Esophagus (tissue), 2 donors: Measurements from ENCODE around the gene KCNJ12. TPM values are rescaled to one million over a fixed set of nuclear protein-coding genes. Genes with fewer than 3 reads are reported as not detected.
"Not testable (repeated sequence)": the region's sequence is repeated elsewhere in the genome, so short reads cannot be mapped to it uniquely, and the experiment has no call there.

Experiments used
- H3K27ac ChIP-seq, 2 donors: one replicate each; pipeline ENCODE4 v1.5.1; 2013; ENCODE audit warnings: low read depth in 2 of 2, mild to moderate bottlenecking in 2 of 2, inconsistent platforms in 1 of 2, low read length in 1 of 2, moderate library complexity in 1 of 2
- H3K27me3 ChIP-seq, 2 donors: one replicate each; pipeline ENCODE4 v1.6.1; 2013; ENCODE audit warnings: low read length in 2 of 2, control low read depth in 1 of 2, mild to moderate bottlenecking in 1 of 2; ENCODE audit not compliant: insufficient read depth in 2 of 2, control insufficient read depth in 1 of 2
- H3K36me3 ChIP-seq, 2 donors: one replicate each; pipeline ENCODE4 v1.6.1; 2013; ENCODE audit warnings: low read length in 1 of 2; ENCODE audit not compliant: control insufficient read depth in 2 of 2, insufficient read depth in 2 of 2
- H3K4me1 ChIP-seq, 2 donors: one replicate each; pipeline ENCODE4 v1.6.1; 2013; ENCODE audit warnings: low read length in 1 of 2; ENCODE audit not compliant: control insufficient read depth in 2 of 2, insufficient read depth in 2 of 2
- H3K4me3 ChIP-seq, 2 donors: one replicate each; pipeline ENCODE4 v1.5.1; 2013; ENCODE audit warnings: low read length in 2 of 2, mild to moderate bottlenecking in 2 of 2, low read depth in 1 of 2, moderate library complexity in 1 of 2
- H3K9me3 ChIP-seq, 2 donors: one replicate each; pipeline ENCODE4 v1.6.1; 2013; ENCODE audit warnings: mild to moderate bottlenecking in 2 of 2, low read depth in 1 of 2, low read length in 1 of 2, moderate library complexity in 1 of 2; ENCODE audit not compliant: control insufficient read depth in 2 of 2, insufficient read depth in 1 of 2
- WGBS, 2 donors: extraction: QIAGEN DNeasy Blood & Tissue Kit; methylation state at CpG; one replicate each; pipeline ENCODE4 v1.1.7; 2013; 5-methylcytosine and 5-hydroxymethylcytosine counted together
- polyA plus RNA-seq, 2 donors: library from polyadenylated mRNA; stranded (reverse); fragments of 200-250 nt; gene quantifications; one replicate each; pipeline ENCODE4 v1.2.3, GENCODE V29; 2013
- donor health status: healthy with polysubstance abuse.
- donor health status: Bipolar disorder and iron deficiency.

KCNJ12 gene
- polyA plus RNA-seq, 2 donors: 0.06 to 0.09 TPM

DNA sequence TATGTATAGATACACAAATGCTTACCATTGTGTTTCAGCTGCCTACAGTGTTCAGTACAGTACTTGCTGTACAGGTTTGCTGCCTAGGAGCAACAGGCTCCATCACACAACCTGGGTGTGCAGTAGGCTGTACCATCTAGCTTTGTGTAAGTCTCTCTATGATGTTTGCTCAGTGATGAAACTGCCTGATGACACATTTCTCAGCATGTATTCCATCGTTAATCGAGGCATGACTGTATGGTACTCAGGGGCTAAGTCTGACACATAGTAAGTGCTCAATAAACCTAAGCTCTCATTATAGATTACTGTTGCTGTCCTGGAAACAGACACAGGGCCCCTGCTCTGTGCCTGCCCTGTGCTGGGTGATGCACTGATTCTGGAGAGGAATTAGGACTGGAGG lies 18.1 kb downstream of the KCNJ12 start:
- H3K27me3 ChIP-seq: no peaks in the 10 kb centered on the region
- H3K9me3 ChIP-seq: no peaks in the 10 kb centered on the region
- no peak overlapping the region for H3K27ac ChIP-seq
- H3K36me3 ChIP-seq: no peaks in the 10 kb centered on the region
- WGBS, 2 donors: 49 to 53% methylated on average over 2 of the region's 2 CpGs
- peaks cover 0 to 3% of the 10 kb centered on the region in 2 donors for H3K4me1 ChIP-seq
- H3K4me3 ChIP-seq: no peak overlapping the region

DNA sequence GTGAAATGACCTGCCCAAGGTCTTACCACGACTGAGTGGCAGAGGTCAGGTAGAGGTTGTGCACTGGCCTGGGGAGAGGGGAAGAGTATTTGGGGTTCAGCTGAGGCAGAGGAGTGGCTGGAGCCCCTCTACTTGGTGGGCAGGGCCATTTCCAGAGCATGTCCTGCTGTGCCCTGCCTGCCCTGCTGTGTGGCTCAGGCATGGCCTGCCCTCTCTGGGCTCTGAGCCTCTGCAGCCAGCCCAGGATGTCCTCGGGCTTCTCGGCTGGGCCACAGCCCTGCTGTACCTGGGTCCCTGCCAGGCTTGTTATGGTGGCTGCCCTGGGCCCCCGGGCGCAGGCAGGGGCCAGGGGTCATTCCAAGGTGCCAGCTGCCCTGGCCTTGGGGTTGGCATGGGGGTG lies 19.6 kb downstream of the KCNJ12 start:
- Histone ChIP-seq H3K36me3 (no peaks in the 10 kb centered on the region), H3K27ac (no peak overlapping the region), H3K27me3 (no peaks in the 10 kb centered on the region), H3K4me3 (no peak overlapping the region), H3K4me1 (peaks cover 0 to 3% of the 10 kb centered on the region in 2 donors), H3K9me3 (no peaks in the 10 kb centered on the region)
- 71 to 79% methylated on average over 5 of the region's 5 CpGs for WGBS, 2 donors

DNA sequence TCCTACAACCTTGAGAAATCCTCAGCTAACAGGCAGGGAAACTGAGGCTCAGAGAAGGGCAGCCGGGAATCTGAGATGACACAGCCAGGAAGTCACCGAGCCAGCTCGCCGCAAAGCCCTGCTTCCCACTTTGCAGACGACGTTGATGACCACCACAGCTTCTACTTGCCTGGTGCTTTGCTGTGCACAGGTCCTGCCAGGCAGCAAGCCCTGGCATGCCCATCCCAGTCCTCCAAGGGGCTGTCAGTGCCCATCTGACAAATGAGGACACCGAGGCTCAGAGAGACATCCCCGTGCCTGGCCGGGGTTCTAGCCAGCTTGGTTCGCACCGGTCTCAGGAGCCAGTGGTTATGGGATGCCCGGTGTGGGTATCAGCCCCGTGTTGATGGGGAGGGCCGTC lies 20.1 kb downstream of the KCNJ12 start:
- WGBS, 2 donors: 72% methylated on average over 14 of the region's 14 CpGs
- Histone ChIP-seq H3K4me3 (no peak overlapping the region), H3K4me1 (peaks cover 0 to 3% of the 10 kb centered on the region in 2 donors), H3K9me3 (no peaks in the 10 kb centered on the region), H3K36me3 (no peaks in the 10 kb centered on the region), H3K27me3 (no peaks in the 10 kb centered on the region), H3K27ac (no peak overlapping the region)

DNA sequence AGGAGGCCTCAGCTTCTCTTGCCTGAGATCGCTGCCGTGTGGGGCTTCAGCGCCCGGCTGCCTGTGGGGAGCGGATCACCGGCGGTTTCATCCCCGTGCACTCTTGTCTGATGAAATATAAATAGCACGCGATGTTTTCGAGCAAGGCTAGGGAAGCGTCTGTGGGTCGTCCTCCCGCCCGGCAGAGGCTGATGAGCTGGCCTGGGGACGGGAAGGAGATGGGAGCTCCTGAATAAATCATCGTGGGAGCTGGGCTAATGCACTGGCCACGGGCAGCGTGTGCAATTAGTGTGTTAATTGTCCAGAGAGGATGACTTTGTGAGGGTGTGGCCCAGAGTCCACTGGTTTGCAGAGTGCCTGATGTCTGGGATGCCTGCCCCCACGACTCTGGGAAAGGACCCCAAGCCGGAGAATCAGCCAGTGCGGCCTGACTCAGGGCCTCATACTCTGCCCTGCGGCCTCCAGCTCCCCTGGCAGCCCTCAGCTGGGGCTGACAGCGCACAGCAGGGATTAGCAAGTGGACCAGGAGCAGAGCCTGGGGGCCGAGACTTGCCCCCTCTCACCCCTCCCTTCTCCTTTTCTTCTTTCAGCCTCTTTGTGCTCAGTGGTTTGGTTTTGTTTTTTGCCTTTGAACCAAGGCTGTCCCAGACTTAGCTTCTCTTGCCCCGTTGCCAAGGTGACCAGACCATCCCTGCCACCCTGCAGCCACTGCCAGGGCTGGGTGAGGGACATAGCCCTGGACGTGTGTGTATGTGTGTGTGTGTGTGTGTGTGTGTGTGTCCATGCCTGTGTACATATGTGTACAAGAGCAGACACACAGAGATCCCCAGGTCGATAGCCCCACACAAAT lies 21.4 kb downstream of the KCNJ12 start:
- no peaks in the 10 kb centered on the region for H3K36me3 ChIP-seq
- H3K4me1 ChIP-seq: peaks cover 0 to 3% of the 10 kb centered on the region in 2 donors
- no peak overlapping the region for H3K27ac ChIP-seq
- H3K27me3 ChIP-seq: no peaks in the 10 kb centered on the region
- 71 to 74% methylated on average over 28 of the region's 28 CpGs for WGBS, 2 donors
- H3K4me3 ChIP-seq: no peak overlapping the region
- no peaks in the 10 kb centered on the region for H3K9me3 ChIP-seq

DNA sequence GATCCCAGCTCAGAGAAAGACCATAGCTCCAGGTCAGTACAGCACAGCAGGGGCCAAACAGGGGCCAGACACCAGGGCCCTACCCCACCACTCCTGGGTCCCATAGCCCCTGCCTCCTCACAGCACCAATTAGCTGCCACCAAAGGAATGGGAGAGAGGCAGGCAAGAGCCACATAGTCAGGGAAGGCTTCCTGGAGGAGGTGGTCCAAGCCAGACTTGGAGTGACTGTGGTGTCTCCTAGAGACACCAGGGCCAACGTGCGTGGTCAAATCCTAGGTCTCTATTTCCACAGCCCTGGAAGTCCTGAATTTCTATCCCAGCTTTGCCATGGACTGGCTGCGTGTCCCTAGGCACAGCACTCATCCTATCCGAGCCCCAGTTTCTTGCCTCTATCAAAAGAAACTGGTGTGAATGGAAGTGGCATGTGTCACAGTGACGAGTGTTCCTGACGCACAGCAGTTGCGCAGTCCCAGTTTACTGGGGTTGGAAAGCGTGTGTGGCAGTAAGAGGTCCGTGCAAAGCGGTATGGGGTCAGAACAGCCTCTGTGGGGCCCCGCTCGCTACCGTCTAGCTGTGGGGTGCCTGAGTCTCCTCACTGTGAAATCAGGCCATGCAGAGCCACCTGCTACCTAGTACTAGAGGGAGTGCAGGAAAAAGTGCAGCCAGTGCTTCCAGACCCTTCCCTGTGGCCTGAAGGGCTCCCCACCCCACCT lies 23.5 kb downstream of the KCNJ12 start:
- WGBS, 2 donors: 82 to 91% methylated on average over 13 of the region's 13 CpGs
- no peaks in the 10 kb centered on the region for H3K27me3 ChIP-seq

DNA sequence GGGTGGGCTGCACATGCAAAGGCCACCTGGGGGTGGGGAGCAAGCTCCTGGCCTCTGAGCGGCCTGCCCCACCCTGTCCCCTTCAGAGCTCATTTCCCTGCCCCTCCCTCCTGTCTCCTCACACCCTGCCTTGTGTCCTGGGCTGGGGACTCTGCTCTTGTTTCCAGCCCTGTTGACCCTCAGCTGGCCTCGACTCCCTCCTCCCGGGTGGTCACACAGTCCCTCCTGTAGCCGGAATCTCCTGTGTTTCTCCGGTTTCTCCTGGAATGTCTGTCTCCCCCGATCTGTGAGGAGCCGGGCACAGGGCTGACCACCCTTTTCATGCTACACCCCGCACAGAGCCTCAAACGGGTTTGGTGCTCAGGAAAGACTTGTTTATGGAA lies 24.0 kb downstream of the KCNJ12 start:
- H3K27me3 ChIP-seq, H3K36me3 ChIP-seq, H3K27ac ChIP-seq, H3K4me3 ChIP-seq, H3K4me1 ChIP-seq, H3K9me3 ChIP-seq: not testable (repeated sequence)
- WGBS, 2 donors: 65 to 75% methylated on average over 5 to 9 of the region's 9 CpGs

More for the DNA sequence above, 23.5 kb downstream of the KCNJ12 start:
- Histone ChIP-seq H3K36me3 (no peaks in the 10 kb centered on the region), H3K4me3 (no peak overlapping the region), H3K27ac (no peak overlapping the region), H3K9me3 (peaks cover 0 to 2% of the 10 kb centered on the region in 2 donors), H3K4me1 (peaks cover 0 to 3% of the 10 kb centered on the region in 2 donors)

DNA sequence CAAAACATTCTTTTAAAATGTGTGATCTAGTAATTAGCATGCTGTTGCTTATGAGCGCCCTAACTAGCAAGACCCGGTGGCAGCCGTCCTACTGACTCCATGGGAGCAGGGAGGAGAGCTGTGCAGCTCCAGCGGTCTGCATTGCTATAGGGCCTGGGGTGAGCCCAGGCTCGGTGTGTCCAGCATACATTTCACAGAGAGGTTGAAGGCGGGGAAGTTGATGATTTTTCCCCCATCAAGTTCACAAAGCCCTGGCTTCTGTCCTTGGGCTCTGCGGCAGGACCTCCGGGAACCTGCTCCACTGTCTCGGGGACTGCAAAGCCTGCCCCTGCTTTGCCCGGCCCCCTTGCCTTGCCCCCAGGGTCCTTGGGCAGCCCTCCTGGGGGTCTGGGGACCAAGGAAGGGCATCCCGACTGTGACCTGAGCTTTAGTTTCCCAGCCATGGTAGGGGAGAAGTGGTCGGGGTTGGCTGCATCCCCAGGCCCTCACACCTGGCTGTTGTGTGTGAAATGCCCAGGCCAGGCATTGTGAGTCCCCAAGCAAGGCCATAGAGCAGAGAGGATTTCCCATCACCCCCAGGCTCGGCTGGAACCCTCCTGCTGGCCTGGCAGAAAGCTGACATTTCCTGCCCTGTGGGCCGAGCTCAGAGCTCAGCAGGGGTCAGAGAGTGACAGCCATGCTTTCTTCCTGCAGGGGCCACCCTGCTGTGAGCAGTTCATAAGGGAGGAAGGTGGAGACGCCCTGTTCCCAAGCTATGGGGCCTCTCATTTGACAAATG lies 24.8 kb downstream of the KCNJ12 start:
- no peak overlapping the region for H3K4me3 ChIP-seq
- H3K9me3 ChIP-seq: peaks cover 0 to 2% of the 10 kb centered on the region in 2 donors
- H3K27ac ChIP-seq: no peak overlapping the region
- WGBS, 2 donors: 79% methylated on average over 15 of the region's 15 CpGs
- H3K27me3 ChIP-seq: no peaks in the 10 kb centered on the region
- H3K4me1 ChIP-seq: peaks cover 0 to 3% of the 10 kb centered on the region in 2 donors
- H3K36me3 ChIP-seq: no peaks in the 10 kb centered on the region

DNA sequence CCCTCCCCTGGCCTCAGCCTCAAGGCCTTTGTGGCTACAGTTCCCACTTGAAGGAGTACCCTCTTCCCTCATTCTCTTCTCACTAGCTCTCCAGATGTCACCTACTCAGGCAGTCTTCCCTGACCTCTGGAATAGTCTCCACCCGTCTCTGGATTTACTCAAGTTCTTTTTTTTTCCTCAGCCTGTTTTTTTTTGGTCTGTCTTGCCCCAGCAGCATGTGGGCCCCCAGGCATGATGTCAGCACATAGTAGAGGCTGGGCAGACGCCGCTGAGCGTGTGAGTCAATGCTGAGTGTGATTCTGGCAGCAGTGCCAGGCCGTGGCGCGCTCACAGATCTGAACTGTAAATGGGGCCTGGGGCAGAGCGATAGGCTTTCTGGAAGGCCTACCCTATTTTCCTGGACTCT lies 26.0 kb downstream of the KCNJ12 start:
- 42 to 58% methylated on average over 8 of the region's 8 CpGs for WGBS, 2 donors
- H3K4me3 ChIP-seq, H3K27ac ChIP-seq: not testable (repeated sequence)

DNA sequence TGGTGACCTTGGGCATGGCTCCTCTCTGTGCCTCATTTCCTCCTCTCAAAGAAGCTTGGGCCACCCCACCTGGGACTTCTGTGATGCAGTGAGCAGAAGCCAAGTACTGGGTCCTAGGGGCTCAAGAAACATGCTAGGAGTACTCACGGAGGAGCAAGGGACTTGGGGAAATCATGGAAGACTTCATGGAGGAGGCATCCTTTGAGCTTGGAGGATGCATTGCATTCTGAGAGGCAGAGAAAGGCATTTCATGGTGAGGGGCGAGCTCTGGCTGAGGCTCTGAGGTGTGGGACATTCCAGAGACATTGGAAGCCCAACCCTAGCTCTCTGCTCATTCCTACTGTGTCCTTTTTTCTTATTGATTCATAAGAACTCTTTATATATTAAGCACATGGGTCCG lies 26.8 kb downstream of the KCNJ12 start:
- H3K27ac ChIP-seq, H3K9me3 ChIP-seq, H3K4me3 ChIP-seq, H3K4me1 ChIP-seq, H3K27me3 ChIP-seq, H3K36me3 ChIP-seq: not testable (repeated sequence)
- WGBS, 2 donors: 83 to 91% methylated on average over 3 of the region's 3 CpGs

More for the DNA sequence above, 26.0 kb downstream of the KCNJ12 start:
- not testable (repeated sequence) for H3K36me3 ChIP-seq, H3K27me3 ChIP-seq, H3K4me1 ChIP-seq, H3K9me3 ChIP-seq
